ENCODE measurements around the gene PTK6.

DNA sequence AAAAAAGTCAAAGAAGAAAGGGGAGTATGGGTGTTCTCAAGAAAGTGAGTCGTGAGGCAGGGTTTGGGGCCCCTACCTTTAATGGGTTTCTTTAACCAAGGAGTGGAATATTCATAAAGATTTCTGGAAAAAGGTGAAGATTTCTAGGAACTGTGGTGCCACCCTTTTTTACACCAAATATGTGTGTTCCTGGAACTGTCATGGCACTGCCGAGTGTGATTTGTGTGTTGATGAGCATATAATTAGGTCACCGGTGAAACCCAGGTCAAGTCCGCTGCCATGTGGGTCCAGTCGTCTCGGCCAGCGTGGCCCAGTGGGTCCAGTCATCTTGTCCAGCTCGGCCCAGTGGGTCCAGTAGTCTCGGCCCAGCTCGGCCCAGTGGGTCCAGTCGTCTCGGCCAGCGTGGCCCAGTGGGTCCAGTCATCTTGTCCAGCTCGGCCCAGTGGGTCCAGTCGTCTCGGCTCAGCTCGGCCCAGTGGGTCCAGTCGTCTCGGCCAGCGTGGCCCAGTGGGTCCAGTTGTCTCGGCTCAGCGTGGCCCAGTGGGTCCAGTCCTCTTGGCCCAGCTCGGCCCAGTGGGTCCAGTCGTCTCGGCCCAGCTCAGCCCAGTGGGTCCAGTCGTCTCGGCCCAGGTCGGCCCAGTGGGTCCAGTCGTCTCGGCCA is 30.0 kb downstream of the PTK6 start:
- TF ChIP-seq, protein P1, sequence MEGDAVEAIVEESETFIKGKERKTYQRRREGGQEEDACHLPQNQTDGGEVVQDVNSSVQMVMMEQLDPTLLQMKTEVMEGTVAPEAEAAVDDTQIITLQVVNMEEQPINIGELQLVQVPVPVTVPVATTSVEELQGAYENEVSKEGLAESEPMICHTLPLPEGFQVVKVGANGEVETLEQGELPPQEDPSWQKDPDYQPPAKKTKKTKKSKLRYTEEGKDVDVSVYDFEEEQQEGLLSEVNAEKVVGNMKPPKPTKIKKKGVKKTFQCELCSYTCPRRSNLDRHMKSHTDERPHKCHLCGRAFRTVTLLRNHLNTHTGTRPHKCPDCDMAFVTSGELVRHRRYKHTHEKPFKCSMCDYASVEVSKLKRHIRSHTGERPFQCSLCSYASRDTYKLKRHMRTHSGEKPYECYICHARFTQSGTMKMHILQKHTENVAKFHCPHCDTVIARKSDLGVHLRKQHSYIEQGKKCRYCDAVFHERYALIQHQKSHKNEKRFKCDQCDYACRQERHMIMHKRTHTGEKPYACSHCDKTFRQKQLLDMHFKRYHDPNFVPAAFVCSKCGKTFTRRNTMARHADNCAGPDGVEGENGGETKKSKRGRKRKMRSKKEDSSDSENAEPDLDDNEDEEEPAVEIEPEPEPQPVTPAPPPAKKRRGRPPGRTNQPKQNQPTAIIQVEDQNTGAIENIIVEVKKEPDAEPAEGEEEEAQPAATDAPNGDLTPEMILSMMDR (conservative IDR thresholded peaks at IDR 0.05 in 1 of 2, IDR thresholded peaks at IDR 0.05 in 1 of 2; ENCODE audit: low read depth in 1 of 2, low read length in 2 of 2) = no peak
- no peak for TF ChIP-seq EZH2 (IDR thresholded peaks at IDR 0.05; ENCODE audit: low read length, missing control alignments)

All from fibroblast of lung (primary cell).